ENCODE data around the gene WBP1. TPM values are rescaled to one million over a fixed set of nuclear protein-coding genes. Genes with fewer than 3 reads are reported as not detected.
"Not testable (repeated sequence)": the region's sequence is repeated elsewhere in the genome, so short reads cannot be mapped to it uniquely, and the experiment has no call there.

Gene WBP1
- total RNA-seq, 1 donor from 2014 or later, result 38.2 TPM

GRCh38 chr2:74464406-74464805 is 6.2 kb downstream of the WBP1 start:
- Histone ChIP-seq H3K27me3 (no peaks in the 10 kb centered on the region), H3K4me1 (peaks cover 7% of the 10 kb centered on the region), H4K20me1 (ENCODE audit: low read depth) (no peaks in the 10 kb centered on the region), H3K9me3 (ENCODE audit: low read depth) (no peaks in the 10 kb centered on the region), H3K4me2 (peak overlapping the region; percentile 90), H3F3A (ENCODE audit: low read depth) (peaks cover 28% of the 10 kb centered on the region), H3K9ac (peak overlapping the region; percentile 68), H3K4me3 (peak overlapping the region; percentile 89), H2AFZ (replicated peaks) (no peak overlapping the region), H3K27ac (no peak overlapping the region), H3K79me2 (ENCODE audit: low read depth) (peaks cover 19% of the 10 kb centered on the region), H3K36me3 (no peaks in the 10 kb centered on the region)
- Mint-ChIP-seq H3K9me3 (no peaks in the 10 kb centered on the region), H3K27ac (no peak overlapping the region), H3K4me1 (peaks cover 14% of the 10 kb centered on the region), H3K4me3 (peak overlapping the region; percentile 98), H3K36me3 (peaks cover 12% of the 10 kb centered on the region), H3K27me3 (ENCODE audit: insufficient read depth, low read depth) (peaks cover 10% of the 10 kb centered on the region)
- DNase-seq (ENCODE audit: low spot score), result peak; percentile 23
- no peak for TF ChIP-seq EZH2phosphoT487 (IDR thresholded peaks at IDR 0.05)
- no peak for TF ChIP-seq EZH2 (IDR thresholded peaks at IDR 0.05)
- TF ChIP-seq CTCF (IDR thresholded peaks at IDR 0.05), result no peak

- H3K9me3 Mint-ChIP-seq, H3K27ac Mint-ChIP-seq, H3K9ac ChIP-seq: not testable (repeated sequence)
Observed at GRCh38 chr2:74470742-74471141, 12.5 kb downstream of the WBP1 start.

GRCh38 chr2:74471332-74472065 is 13.3 kb downstream of the WBP1 start:
- H3K4me3 Mint-ChIP-seq, result peak overlapping the region; percentile 97
- H3K27me3 ChIP-seq, result no peaks in the 10 kb centered on the region
- no peak overlapping the region for H2AFZ ChIP-seq (replicated peaks)
- H3K36me3 ChIP-seq, result no peaks in the 10 kb centered on the region
- peaks cover 33% of the 10 kb centered on the region for H3F3A ChIP-seq (ENCODE audit: low read depth)
- H3K27ac Mint-ChIP-seq, result peak overlapping the region; percentile 98
- DNase-seq (ENCODE audit: low spot score), result no peak
- no peaks in the 10 kb centered on the region for H4K20me1 ChIP-seq (ENCODE audit: low read depth)
- peak overlapping the region; percentile 19 for H3K9ac ChIP-seq
- no peak for TF ChIP-seq CTCF (IDR thresholded peaks at IDR 0.05)
- no peak for TF ChIP-seq EZH2phosphoT487 (IDR thresholded peaks at IDR 0.05)
- TF ChIP-seq EZH2 (IDR thresholded peaks at IDR 0.05), result no peak
- H3K27ac ChIP-seq, result peak overlapping the region; percentile 75
- peaks cover 11% of the 10 kb centered on the region for H3K4me1 ChIP-seq
- peaks cover 15% of the 10 kb centered on the region for H3K4me1 Mint-ChIP-seq
- H3K9me3 Mint-ChIP-seq, result no peaks in the 10 kb centered on the region
- H3K4me3 ChIP-seq, result peak overlapping the region; percentile 63
- H3K79me2 ChIP-seq (ENCODE audit: low read depth), result peaks cover 4% of the 10 kb centered on the region
- H3K36me3 Mint-ChIP-seq, result peaks cover 12% of the 10 kb centered on the region
- peaks cover 9% of the 10 kb centered on the region for H3K27me3 Mint-ChIP-seq (ENCODE audit: insufficient read depth, low read depth)
- H3K9me3 ChIP-seq (ENCODE audit: low read depth), result no peaks in the 10 kb centered on the region
- H3K4me2 ChIP-seq, result peak overlapping the region; percentile 97

More at GRCh38 chr2:74470742-74471141, 12.5 kb downstream of the WBP1 start:
- H3K4me1 ChIP-seq, result peaks cover 11% of the 10 kb centered on the region
- not testable (repeated sequence) for H3K27ac ChIP-seq; H3K4me3 ChIP-seq; H3K36me3 ChIP-seq; H3K9me3 ChIP-seq (ENCODE audit: low read depth); H3K27me3 ChIP-seq; DNase-seq (ENCODE audit: low spot score); H3K27me3 Mint-ChIP-seq (ENCODE audit: insufficient read depth, low read depth); H3K79me2 ChIP-seq (ENCODE audit: low read depth); H2AFZ ChIP-seq (replicated peaks); H4K20me1 ChIP-seq (ENCODE audit: low read depth); H3K4me2 ChIP-seq
- Mint-ChIP-seq H3K36me3 (peaks cover 11% of the 10 kb centered on the region), H3K4me1 (peaks cover 17% of the 10 kb centered on the region), H3K4me3 (peak overlapping the region; percentile 72)
- peaks cover 33% of the 10 kb centered on the region for H3F3A ChIP-seq (ENCODE audit: low read depth)
